Ammon's horn (tissue), 1 donor: ENCODE results near the gene ALX4.
A peak's percentile ranks its signal among the peaks of the same experiment; 100 is the strongest.

Source experiments
- DNase-seq: peaks from one replicate; pipeline ENCODE4 v3.0.0-alpha.2; 2016; ENCODE audit warnings: low spot score

ALX4 gene

GRCh38 chr11:44309478-44310205 lies at the start of gene ALX4:
Gene ALX4, minus strand, starts transcription at chr11:44310139. Its CDS starts 77 bp downstream, at chr11:44310062.
- peak; percentile 13 for DNase-seq

- DNase-seq = no peak
Measured at GRCh38 chr11:44359162-44359561, 49.2 kb upstream of the ALX4 start.

DNA sequence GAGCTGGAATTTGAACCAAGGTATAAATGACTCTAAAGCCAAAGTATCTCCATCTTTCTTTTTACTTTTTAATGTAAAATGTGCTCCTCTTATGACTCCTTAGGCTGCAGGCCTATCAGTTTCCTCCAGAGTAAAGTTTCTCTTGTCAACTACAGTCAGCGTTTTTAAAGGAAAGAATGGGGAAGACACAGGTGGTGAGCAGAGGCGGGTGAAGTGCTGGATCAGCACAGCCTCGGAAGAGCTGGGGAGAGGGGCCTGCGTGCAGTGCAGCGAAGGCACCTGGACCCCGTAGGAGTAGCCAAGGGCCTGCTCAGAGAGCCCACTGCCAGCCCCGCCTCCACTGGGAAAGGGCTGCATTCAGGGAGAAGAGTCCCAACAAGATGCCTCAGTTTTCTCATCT lies 48.8 kb upstream of the ALX4 start:
- DNase-seq = no peak

- no peak for DNase-seq
Measured at GRCh38 chr11:44357711-44358110, 47.8 kb upstream of the ALX4 start.

- DNase-seq = no peak
Measured at GRCh38 chr11:44356351-44356750, 46.4 kb upstream of the ALX4 start.

DNA sequence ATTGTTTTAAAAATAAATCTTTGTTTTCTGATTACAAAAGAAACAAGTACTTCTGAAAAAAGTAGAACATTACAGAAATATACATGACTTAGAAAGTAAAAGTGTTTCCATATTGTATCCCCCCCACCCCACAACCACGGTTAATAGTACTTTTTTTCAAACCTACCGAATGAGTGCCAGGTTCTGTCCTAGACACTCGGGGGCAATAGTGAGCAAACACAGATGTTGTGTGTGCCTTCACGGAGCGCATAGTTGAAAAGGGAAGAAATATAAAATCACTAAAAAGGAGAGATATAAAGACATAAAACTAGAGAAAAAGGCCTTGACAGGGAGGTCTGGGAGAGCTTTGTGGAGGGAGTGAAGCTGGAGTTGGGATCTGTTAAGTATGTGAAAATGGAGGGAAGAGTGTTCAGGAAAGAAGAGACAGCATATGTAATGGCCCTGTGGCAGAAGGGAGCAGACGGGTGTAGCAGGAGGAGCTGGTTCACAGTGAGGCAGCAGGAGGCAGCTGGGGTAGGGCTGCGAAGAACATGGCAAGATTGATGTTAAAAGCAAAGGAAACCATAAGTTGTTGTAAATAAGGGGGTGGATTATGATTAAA lies 42.1 kb upstream of the ALX4 start:
- DNase-seq = no peak

DNA sequence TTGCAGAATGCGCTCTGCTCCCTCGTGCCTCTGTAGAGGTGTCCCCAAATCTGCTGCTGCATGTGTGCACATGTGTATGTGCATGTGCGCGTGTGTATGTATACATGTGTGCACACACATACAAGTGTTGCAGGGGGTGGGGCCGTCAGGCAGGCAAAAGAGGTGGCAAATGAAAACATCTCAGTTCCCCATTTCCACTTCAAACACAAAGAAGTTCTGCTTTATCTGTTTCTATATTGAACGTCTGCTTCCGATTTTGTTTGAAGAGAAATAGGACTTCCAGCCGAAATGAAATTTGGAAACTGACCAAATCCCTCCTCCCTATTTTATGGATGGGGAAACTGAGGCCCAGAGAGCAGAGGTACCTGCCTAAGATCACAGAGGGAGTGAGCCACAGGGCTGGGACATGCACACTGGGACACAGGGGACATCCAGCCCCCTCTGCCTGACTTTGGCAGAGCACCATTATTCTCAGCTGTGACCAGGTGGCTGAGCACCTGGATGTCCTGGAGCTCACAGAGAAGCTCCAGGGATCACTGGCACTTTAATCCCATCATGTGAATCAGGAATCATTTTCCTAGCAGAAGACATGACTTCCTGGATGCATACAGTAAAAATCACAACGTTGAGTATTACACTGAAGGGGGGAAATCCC lies 41.2 kb upstream of the ALX4 start:
- no peak for DNase-seq

DNA sequence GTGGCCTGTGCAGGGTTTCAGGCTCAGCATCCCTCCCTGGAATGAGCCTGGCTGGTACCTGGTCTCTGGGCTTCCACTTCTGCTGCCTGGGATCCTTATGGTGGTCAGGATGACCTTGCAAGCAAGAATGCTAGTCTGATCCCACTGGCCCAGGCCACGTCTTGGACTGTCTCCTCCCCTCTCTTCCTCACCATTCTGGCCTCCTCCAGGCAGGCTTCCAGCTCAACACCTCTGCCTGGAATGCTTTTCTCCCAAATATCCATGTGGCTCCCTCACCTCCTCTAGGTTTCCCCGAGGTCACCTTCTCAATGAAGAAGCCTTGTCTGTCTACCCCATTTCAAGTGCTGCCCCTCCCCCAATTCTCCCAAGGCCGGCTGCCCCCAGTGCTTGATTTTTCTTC lies 39.4 kb upstream of the ALX4 start:
- DNase-seq = no peak

- no peak for DNase-seq
Measured at GRCh38 chr11:44348721-44349120, 38.8 kb upstream of the ALX4 start.

GRCh38 chr11:44348114-44348513 lies 38.2 kb upstream of the ALX4 start:
- no peak for DNase-seq

GRCh38 chr11:44347538-44347937 lies 37.6 kb upstream of the ALX4 start:
- no peak for DNase-seq

DNA sequence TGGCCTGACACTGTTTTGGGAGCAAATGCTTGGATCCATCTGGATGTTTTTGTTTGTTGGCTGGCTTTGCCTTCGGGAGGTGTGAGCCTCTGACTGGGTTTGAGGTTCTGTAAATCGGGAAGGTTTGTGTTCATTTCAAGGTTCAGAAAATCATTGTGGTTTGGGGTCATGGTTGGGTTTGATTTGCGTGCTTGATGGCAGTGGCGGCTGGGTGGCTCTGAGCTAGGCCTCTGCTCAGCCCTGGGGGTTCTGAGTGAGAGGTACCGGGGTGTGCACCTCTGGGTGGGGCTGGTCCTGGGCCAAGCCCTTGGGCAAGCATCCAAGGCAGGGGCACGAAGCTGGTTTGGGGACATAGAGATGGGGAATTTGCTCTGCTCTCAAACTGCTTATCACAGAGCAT lies 37.0 kb upstream of the ALX4 start:
- no peak for DNase-seq

GRCh38 chr11:44345781-44346180 lies 35.8 kb upstream of the ALX4 start:
- DNase-seq = no peak

DNA sequence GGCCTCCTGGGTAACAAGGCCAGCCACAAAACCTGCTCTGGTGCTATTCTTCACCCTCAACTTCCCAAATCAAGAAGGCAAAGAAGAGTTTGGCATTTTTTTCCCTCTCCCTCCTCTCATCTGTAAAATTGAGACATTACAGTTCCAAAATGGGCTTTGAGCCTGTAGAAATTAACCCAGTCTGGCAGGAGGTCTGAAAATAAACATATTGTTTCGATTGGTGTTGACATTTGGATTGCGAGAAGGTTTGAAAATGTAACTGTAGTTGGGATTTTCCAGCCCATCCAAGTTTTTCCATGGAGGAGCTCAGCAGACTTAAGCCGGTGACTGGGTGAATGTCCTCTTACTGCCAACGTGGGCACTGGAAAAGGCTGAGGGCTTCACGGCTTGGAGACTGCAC lies 35.0 kb upstream of the ALX4 start:
- no peak for DNase-seq

GRCh38 chr11:44344423-44344820 lies 34.5 kb upstream of the ALX4 start:
- no peak for DNase-seq

GRCh38 chr11:44343778-44344422 lies 34.0 kb upstream of the ALX4 start:
- DNase-seq = no peak

- no peak for DNase-seq
Measured at GRCh38 chr11:44342616-44343015, 32.7 kb upstream of the ALX4 start.

DNA sequence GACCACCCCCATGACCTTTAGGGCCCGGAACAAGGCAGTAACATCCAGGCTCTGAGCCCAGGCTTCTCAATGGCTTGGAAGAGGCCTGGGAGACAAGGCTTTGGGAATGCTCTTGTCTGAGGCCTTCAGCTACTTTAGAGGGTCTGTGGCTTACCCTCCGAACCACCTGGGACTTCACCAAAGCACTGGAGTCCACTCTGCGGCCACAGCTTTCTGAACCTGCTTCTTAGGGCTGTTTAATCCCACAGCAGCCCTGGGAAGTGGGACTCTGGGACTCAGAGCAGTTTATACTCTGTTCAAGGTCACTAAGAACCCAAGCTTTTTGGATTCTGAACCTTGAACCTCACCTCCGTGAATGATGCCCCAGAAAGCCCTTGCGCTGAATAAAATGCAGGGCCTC lies 30.7 kb upstream of the ALX4 start:
- DNase-seq = no peak

- DNase-seq = no peak
Measured at GRCh38 chr11:44339530-44339883, 29.6 kb upstream of the ALX4 start.

GRCh38 chr11:44338698-44339529 lies 29.0 kb upstream of the ALX4 start:
- no peak for DNase-seq

GRCh38 chr11:44338026-44338425 lies 28.1 kb upstream of the ALX4 start:
- DNase-seq = no peak

- no peak for DNase-seq
Measured at GRCh38 chr11:44335919-44336318, 26.0 kb upstream of the ALX4 start.
